GM23248 (cell line): ENCODE measurements around the gene TRAF3. TPM values are rescaled to one million over a fixed set of nuclear protein-coding genes. Genes with fewer than 3 reads are reported as not detected.

Source experiments
- DNase-seq: peaks from one replicate; pipeline ENCODE4 v3.0.0-alpha.2; 2015
- H2AFZ ChIP-seq: fragments of 200-600 bp; sonication (generic); 2 replicates; pipeline ENCODE4 v1.6.1; 2016; ENCODE audit warnings: antibody characterized with exemption
- H3F3A ChIP-seq: fragments of 200-600 bp; sonication (generic); 2 replicates; pipeline ENCODE4 v1.6.1; 2016; ENCODE audit warnings: mild to moderate bottlenecking, antibody characterized with exemption, mixed run types; ENCODE audit not compliant: insufficient read depth
- H3K27ac ChIP-seq: fragments of 200-600 bp; sonication (generic); 2 replicates; pipeline ENCODE4 v1.5.1; 2016; ENCODE audit warnings: mild to moderate bottlenecking
- H3K27me3 ChIP-seq: fragments of 200-600 bp; sonication (generic); replicated peaks from 2 replicates; pipeline ENCODE4 v1.6.1; 2016; ENCODE audit warnings: mild to moderate bottlenecking; ENCODE audit not compliant: insufficient read depth
- H3K36me3 ChIP-seq: fragments of 200-600 bp; sonication (generic); 2 replicates; pipeline ENCODE4 v1.6.1; 2016; ENCODE audit warnings: low read depth, mild to moderate bottlenecking
- H3K4me1 ChIP-seq: fragments of 200-600 bp; sonication (generic); 2 replicates; pipeline ENCODE4 v1.6.1; 2016; ENCODE audit warnings: mild to moderate bottlenecking; ENCODE audit not compliant: insufficient read depth
- H3K4me2 ChIP-seq: fragments of 200-600 bp; sonication (generic); one replicate; pipeline ENCODE4 v1.6.1; 2016; ENCODE audit warnings: mild to moderate bottlenecking; ENCODE audit not compliant: unreplicated experiment
- H3K4me3 ChIP-seq: fragments of 200-600 bp; sonication (generic); 2 replicates; pipeline ENCODE4 v1.5.1; 2016; ENCODE audit warnings: mild to moderate bottlenecking
- H3K79me2 ChIP-seq: fragments of 200-600 bp; sonication (generic); 2 replicates; pipeline ENCODE4 v1.6.1; 2016; ENCODE audit warnings: mild to moderate bottlenecking; ENCODE audit not compliant: insufficient read depth
- H3K9ac ChIP-seq: fragments of 200-600 bp; sonication (generic); 2 replicates; pipeline ENCODE4 v1.6.1; 2016; ENCODE audit warnings: mild to moderate bottlenecking
- H3K9me2 ChIP-seq: fragments of 200-600 bp; sonication (generic); 2 replicates; pipeline ENCODE4 v1.6.1; 2016; ENCODE audit warnings: mixed run types, mild to moderate bottlenecking, moderate library complexity; ENCODE audit not compliant: insufficient read depth
- H3K9me3 ChIP-seq: fragments of 200-600 bp; sonication (generic); one replicate; pipeline ENCODE4 v1.6.1; 2017; ENCODE audit warnings: low read depth
- H4K20me1 ChIP-seq: fragments of 200-600 bp; sonication (generic); 2 replicates; pipeline ENCODE4 v1.6.0; 2016; ENCODE audit not compliant: insufficient read depth
- EZH2 ChIP-seq: fragments of 200-600 bp; sonication (generic); IDR thresholded peaks from 2 replicates; pipeline ENCODE4 v1.6.1; 2018; ENCODE audit warnings: antibody characterized with exemption, mild to moderate bottlenecking; ENCODE audit not compliant: insufficient read depth, poor library complexity, severe bottlenecking
- EZH2phosphoT487 ChIP-seq: fragments of 200-600 bp; sonication (generic); IDR thresholded peaks from 2 replicates; pipeline ENCODE4 v1.6.1; 2018; ENCODE audit warnings: antibody characterized with exemption, moderate library complexity, mild to moderate bottlenecking, low read depth; ENCODE audit not compliant: insufficient read depth
- WGBS, 2 experiments: methylation state at CpG; one replicate each; pipeline ENCODE4 v1.1.6; 2015 to 2017; ENCODE audit warnings: low lambda C conversion rate in 2 of 2, low coverage in 1 of 2; ENCODE audit errors: missing lambda C conversion rate in 2 of 2; 5-methylcytosine and 5-hydroxymethylcytosine counted together
- in situ Hi-C: fragments of 300-500 bp; cut with MboI; formaldehyde crosslinking; loops from 2 replicates; pipeline ENCODE4 v1.15.0; 2020
- polyA plus RNA-seq: library from polyadenylated mRNA; unstranded; fragments of >200 nt; fragmentation: Nextera tagmentation; extraction: Ambion mirVana; gene quantifications from 2 replicates; pipeline ENCODE4 v1.2.1, GENCODE V29; 2016
- total RNA-seq: library from RNA; depleted of rRNA; stranded (reverse); fragments of >200 nt; shearing (Covaris generic); gene quantifications from 2 replicates; pipeline ENCODE4 v1.2.3, GENCODE V29; 2014

TRAF3 gene
- total and polyA plus RNA-seq, 2 experiments from 2014 or later, result 7.9 to 17.9 TPM

- TF ChIP-seq EZH2 (no peak), EZH2phosphoT487 (no peak)
These were observed 5.7 kb downstream of the TRAF3 start for GRCh38 chr14:102782974-102783373.

DNA sequence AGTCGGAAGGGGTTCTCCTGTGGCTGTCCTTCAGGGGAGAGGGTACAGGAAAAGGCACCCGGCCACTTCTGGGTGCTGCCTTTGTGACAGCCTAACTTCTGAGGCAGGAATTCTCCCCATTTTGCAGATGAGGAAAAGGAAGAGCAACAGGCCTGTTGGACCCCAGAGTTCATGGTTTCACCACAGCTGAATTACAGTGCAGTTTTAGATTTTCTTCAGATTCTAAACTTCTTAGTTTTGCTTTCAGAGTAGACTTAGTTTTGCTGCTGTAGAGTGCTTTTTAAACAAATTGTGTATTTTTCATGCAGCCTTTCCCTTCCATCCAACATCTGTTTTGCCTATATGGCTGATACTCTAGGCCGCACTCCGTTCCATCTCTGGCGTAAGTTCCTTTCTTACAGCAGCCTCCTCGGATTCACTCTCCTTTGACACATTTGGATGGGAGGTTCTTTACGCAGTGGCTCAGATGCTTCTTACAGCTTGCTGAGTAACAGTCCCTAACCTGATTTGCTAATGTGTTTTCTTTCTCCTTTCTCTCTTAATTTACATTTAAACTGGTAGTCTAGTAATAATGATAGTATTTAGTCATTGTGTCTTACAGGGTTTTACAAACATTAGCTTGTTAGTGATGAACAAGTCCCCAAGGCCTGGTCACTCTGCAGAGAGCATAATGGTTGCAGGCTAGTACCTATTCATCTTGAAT lies 7.8 kb downstream of the TRAF3 start:
- TF ChIP-seq EZH2phosphoT487 (no peak), EZH2 (no peak)
- in situ Hi-C loops, result no loop called here
- Histone ChIP-seq H3K79me2 (peaks cover 100% of the 10 kb centered on the region), H3K9ac (no peak overlapping the region), H4K20me1 (peaks cover 8% of the 10 kb centered on the region; the same call in 1 of the 2 replicates), H3K4me3 (no peak overlapping the region), H3K36me3 (no peaks in the 10 kb centered on the region), H2AFZ (no peak overlapping the region), H3K27me3 (no peaks in the 10 kb centered on the region), H3K27ac (no peak overlapping the region), H3K4me2 (no peak overlapping the region), H3K4me1 (no peaks in the 10 kb centered on the region), H3K9me2 (no peaks in the 10 kb centered on the region), H3F3A (0 out of 2 replicates have a peak, but pooled peaks cover 1% of the 10 kb centered on the region), H3K9me3 (no peaks in the 10 kb centered on the region)
- no peak for DNase-seq
- 92 to 96% methylated on average over 7 of the region's 7 CpGs for WGBS, 2 experiments

More at GRCh38 chr14:102782974-102783373, 5.7 kb downstream of the TRAF3 start:
- Histone ChIP-seq H3K9me2 (no peaks in the 10 kb centered on the region), H3K4me2 (no peak overlapping the region), H3K27ac (no peak overlapping the region), H3F3A (peaks cover 19% of the 10 kb centered on the region; the same call in 1 of the 2 replicates), H3K9me3 (no peaks in the 10 kb centered on the region), H3K4me3 (no peak overlapping the region), H3K4me1 (peaks cover 11% of the 10 kb centered on the region; the same call in 1 of the 2 replicates), H3K27me3 (no peaks in the 10 kb centered on the region), H3K79me2 (peaks cover 96% of the 10 kb centered on the region), H2AFZ (no peak overlapping the region), H3K36me3 (no peaks in the 10 kb centered on the region), H3K9ac (no peak overlapping the region), H4K20me1 (peaks cover 8% of the 10 kb centered on the region; the same call in 1 of the 2 replicates)
- WGBS, 2 experiments, result 66 to 71% methylated on average over 7 of the region's 7 CpGs
- in situ Hi-C loops, result no loop called here
- no peak for DNase-seq

GRCh38 chr14:102785595-102785963 lies 8.3 kb downstream of the TRAF3 start:
- Histone ChIP-seq H3K27me3 (no peaks in the 10 kb centered on the region), H3K4me2 (no peak overlapping the region), H3K4me1 (no peaks in the 10 kb centered on the region), H3K9ac (no peak overlapping the region), H3K9me2 (no peaks in the 10 kb centered on the region), H2AFZ (no peak overlapping the region), H3K36me3 (no peaks in the 10 kb centered on the region), H3K9me3 (no peaks in the 10 kb centered on the region), H3K79me2 (peaks cover 100% of the 10 kb centered on the region), H3K4me3 (no peak overlapping the region), H4K20me1 (peaks cover 8% of the 10 kb centered on the region; the same call in 1 of the 2 replicates), H3F3A (no peaks in the 10 kb centered on the region), H3K27ac (no peak overlapping the region)
- TF ChIP-seq EZH2 (no peak), EZH2phosphoT487 (no peak)
- 95 to 98% methylated on average over 3 of the region's 3 CpGs for WGBS, 2 experiments
- DNase-seq, result no peak
- in situ Hi-C loops, result no loop called here

GRCh38 chr14:102786768-102787167 lies 9.5 kb downstream of the TRAF3 start:
- WGBS, 2 experiments, result 74 to 76% methylated on average over 4 of the region's 4 CpGs
- H3K27ac ChIP-seq, result no peak overlapping the region
- peaks cover 8% of the 10 kb centered on the region; the same call in 1 of the 2 replicates for H4K20me1 ChIP-seq
- H3K4me2 ChIP-seq, result no peak overlapping the region
- H3K4me3 ChIP-seq, result no peak overlapping the region
- H3K9me3 ChIP-seq, result no peaks in the 10 kb centered on the region
- H3K27me3 ChIP-seq, result no peaks in the 10 kb centered on the region
- H3F3A ChIP-seq, result no peaks in the 10 kb centered on the region
- TF ChIP-seq EZH2 (no peak), EZH2phosphoT487 (no peak)
- in situ Hi-C loops, result no loop called here
- no peaks in the 10 kb centered on the region for H3K36me3 ChIP-seq
- H3K9ac ChIP-seq, result no peak overlapping the region
- H3K9me2 ChIP-seq, result no peaks in the 10 kb centered on the region
- peak; percentile 45 for DNase-seq
- peaks cover 100% of the 10 kb centered on the region for H3K79me2 ChIP-seq
- H3K4me1 ChIP-seq, result no peaks in the 10 kb centered on the region
- no peak overlapping the region for H2AFZ ChIP-seq
